ENCODE measurements around the gene ZBTB33. TPM values are rescaled to one million over a fixed set of nuclear protein-coding genes. Genes with fewer than 3 reads are reported as not detected.

ZBTB33 gene
- polyA plus RNA-seq, 3 donors = 4.7 to 10.6 (median 8.6) TPM

- intact Hi-C loops (cut with micrococcal nuclease) = no loop called here
- peak; percentile 68 for TF ChIP-seq CTCF (IDR thresholded peaks at IDR 0.05)
- H3K9ac ChIP-seq (ENCODE audit: insufficient read depth, low read length, poor library complexity, severe bottlenecking) = no peak overlapping the region
- H3K4me1 Mint-ChIP-seq = peaks cover 8% of the 10 kb centered on the region
- no peaks in the 10 kb centered on the region for H3K9me3 Mint-ChIP-seq
- no peak overlapping the region for H3K4me3 ChIP-seq (replicated peaks in 1 of 3; ENCODE audit: low read depth in 2 of 3, low read length in 3 of 3)
- 0% methylated on average over 4 of the region's 8 CpGs for WGBS (ENCODE audit: insufficient coverage)
- no peaks in the 10 kb centered on the region for H3K9me3 ChIP-seq (replicated peaks in 1 of 2; ENCODE audit: control insufficient read depth in 1 of 2, insufficient read depth in 1 of 2, low read length in 2 of 2)
- no peaks in the 10 kb centered on the region for H3K36me3 ChIP-seq (replicated peaks in 1 of 2; ENCODE audit: control insufficient read depth in 1 of 2, insufficient read depth in 2 of 2, low read length in 2 of 2)
- no peak overlapping the region for H3K4me3 Mint-ChIP-seq
- H4K20me1 ChIP-seq (ENCODE audit: insufficient read depth, low read length) = no peaks in the 10 kb centered on the region
- no peaks in the 10 kb centered on the region for H3K79me2 ChIP-seq (ENCODE audit: insufficient read depth, low read length)
- peaks cover 0 to 9% (median 0%) of the 10 kb centered on the region in 3 donors for H3K27me3 Mint-ChIP-seq (ENCODE audit: low read depth in 3 of 3)
- H3K4me2 ChIP-seq (replicated peaks; ENCODE audit: extremely low read depth, low read length, poor library complexity, severe bottlenecking) = no peak overlapping the region
- H3K36me3 Mint-ChIP-seq = peaks cover under 1 to 2% of the 10 kb centered on the region in 2 donors
- H3K27ac Mint-ChIP-seq = no peak overlapping the region
- H3K4me1 ChIP-seq (ENCODE audit: control insufficient read depth in 1 of 2, insufficient read depth in 2 of 2, low read length in 2 of 2) = no peaks in the 10 kb centered on the region
- DNase-seq = peak; percentile 29 to 54 (median 43)
- peaks cover 0 to 2% of the 10 kb centered on the region in 2 donors for H3K27me3 ChIP-seq (ENCODE audit: control insufficient read depth in 2 of 2, insufficient read depth in 2 of 2, low read length in 2 of 2)
- H3K27ac ChIP-seq (ENCODE audit: low read depth in 1 of 2, low read length in 2 of 2) = no peak overlapping the region
- H2AFZ ChIP-seq (ENCODE audit: insufficient read depth, low read depth, low read length, poor library complexity, severe bottlenecking) = no peak overlapping the region
These were observed 37.0 kb upstream of the ZBTB33 start for GRCh38 chrX:120213438-120214265.

GRCh38 chrX:120223374-120223773 lies 27.2 kb upstream of the ZBTB33 start:
- H3K9me3 Mint-ChIP-seq = peaks cover 0 to 2% (median 0%) of the 10 kb centered on the region in 7 donors
- no peaks in the 10 kb centered on the region for H3K4me1 Mint-ChIP-seq
- H2AFZ ChIP-seq (ENCODE audit: insufficient read depth, low read depth, low read length, poor library complexity, severe bottlenecking) = no peak overlapping the region
- no peaks in the 10 kb centered on the region for H3K4me1 ChIP-seq (ENCODE audit: control insufficient read depth in 1 of 2, insufficient read depth in 2 of 2, low read length in 2 of 2)
- TF ChIP-seq CTCF (IDR thresholded peaks at IDR 0.05) = no peak
- H3K27me3 Mint-ChIP-seq (ENCODE audit: low read depth in 3 of 3) = peaks cover 0 to 14% (median 2%) of the 10 kb centered on the region in 3 donors
- H3K9ac ChIP-seq (ENCODE audit: insufficient read depth, low read length, poor library complexity, severe bottlenecking) = no peak overlapping the region
- no peak overlapping the region for H3K4me3 ChIP-seq (replicated peaks in 1 of 3; ENCODE audit: low read depth in 2 of 3, low read length in 3 of 3)
- WGBS (ENCODE audit: insufficient coverage) = 96% methylated on average over 4 of the region's 8 CpGs
- intact Hi-C loops (cut with micrococcal nuclease) = no loop called here
- no peaks in the 10 kb centered on the region for H4K20me1 ChIP-seq (ENCODE audit: insufficient read depth, low read length)
- no peak overlapping the region for H3K27ac ChIP-seq (ENCODE audit: low read depth in 1 of 2, low read length in 2 of 2)
- no peak overlapping the region for H3K4me3 Mint-ChIP-seq
- H3K79me2 ChIP-seq (ENCODE audit: insufficient read depth, low read length) = no peaks in the 10 kb centered on the region
- no peak overlapping the region for H3K4me2 ChIP-seq (replicated peaks; ENCODE audit: extremely low read depth, low read length, poor library complexity, severe bottlenecking)
- H3K36me3 Mint-ChIP-seq = peaks cover 8 to 18% of the 10 kb centered on the region in 2 donors
- peak overlapping the region in 1 of 7 donors; percentile 3 for H3K27ac Mint-ChIP-seq
- DNase-seq = no peak
- H3K9me3 ChIP-seq (replicated peaks in 1 of 2; ENCODE audit: control insufficient read depth in 1 of 2, insufficient read depth in 1 of 2, low read length in 2 of 2) = no peaks in the 10 kb centered on the region
- H3K27me3 ChIP-seq (ENCODE audit: control insufficient read depth in 2 of 2, insufficient read depth in 2 of 2, low read length in 2 of 2) = no peaks in the 10 kb centered on the region
- peaks cover 0 to 2% of the 10 kb centered on the region in 2 donors for H3K36me3 ChIP-seq (replicated peaks in 1 of 2; ENCODE audit: control insufficient read depth in 1 of 2, insufficient read depth in 2 of 2, low read length in 2 of 2)

Measured in CD14-positive monocyte (primary cell).